ENCODE results near the gene TTLL11. TPM values are rescaled to one million over a fixed set of nuclear protein-coding genes. Genes with fewer than 3 reads are reported as not detected.
A peak's percentile ranks its signal among the peaks of the same experiment; 100 is the strongest.

Gene TTLL11
- total RNA-seq, 1 experiment from 2014 or later = 1.5 TPM

DNA sequence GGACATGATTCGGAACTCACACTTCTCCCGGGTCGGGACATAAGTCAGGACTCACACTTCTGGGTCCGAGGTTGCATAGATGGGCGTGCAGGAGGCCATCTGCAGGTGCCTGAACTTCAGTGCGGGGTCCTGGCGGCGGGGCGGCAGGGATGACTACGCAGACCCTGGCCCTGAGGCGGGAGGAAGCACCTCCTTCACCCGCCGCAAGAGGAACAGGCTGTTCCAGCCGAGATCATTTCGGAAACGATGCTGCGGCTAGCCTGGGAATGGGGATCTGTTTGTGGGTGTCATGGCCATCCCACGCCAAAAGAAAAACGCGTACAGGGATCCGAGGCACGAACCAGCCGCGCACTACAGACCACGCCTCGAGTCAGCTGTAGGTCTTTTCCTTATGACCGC is 196.6 kb downstream of the TTLL11 start:
- H2BK12ac ChIP-seq (ENCODE audit: insufficient read length, low read depth, low read length) = no peak overlapping the region
- H4K5ac ChIP-seq (ENCODE audit: insufficient read length, low read depth, low read length) = no peak overlapping the region
- no peak overlapping the region for H3K4me2 ChIP-seq (ENCODE audit: insufficient read depth, insufficient read length, low read length)
- no peak overlapping the region for H3T11ph ChIP-seq (ENCODE audit: low read length)
- TF ChIP-seq, protein P1, sequence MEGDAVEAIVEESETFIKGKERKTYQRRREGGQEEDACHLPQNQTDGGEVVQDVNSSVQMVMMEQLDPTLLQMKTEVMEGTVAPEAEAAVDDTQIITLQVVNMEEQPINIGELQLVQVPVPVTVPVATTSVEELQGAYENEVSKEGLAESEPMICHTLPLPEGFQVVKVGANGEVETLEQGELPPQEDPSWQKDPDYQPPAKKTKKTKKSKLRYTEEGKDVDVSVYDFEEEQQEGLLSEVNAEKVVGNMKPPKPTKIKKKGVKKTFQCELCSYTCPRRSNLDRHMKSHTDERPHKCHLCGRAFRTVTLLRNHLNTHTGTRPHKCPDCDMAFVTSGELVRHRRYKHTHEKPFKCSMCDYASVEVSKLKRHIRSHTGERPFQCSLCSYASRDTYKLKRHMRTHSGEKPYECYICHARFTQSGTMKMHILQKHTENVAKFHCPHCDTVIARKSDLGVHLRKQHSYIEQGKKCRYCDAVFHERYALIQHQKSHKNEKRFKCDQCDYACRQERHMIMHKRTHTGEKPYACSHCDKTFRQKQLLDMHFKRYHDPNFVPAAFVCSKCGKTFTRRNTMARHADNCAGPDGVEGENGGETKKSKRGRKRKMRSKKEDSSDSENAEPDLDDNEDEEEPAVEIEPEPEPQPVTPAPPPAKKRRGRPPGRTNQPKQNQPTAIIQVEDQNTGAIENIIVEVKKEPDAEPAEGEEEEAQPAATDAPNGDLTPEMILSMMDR (conservative IDR thresholded peaks at IDR 0.05) = no peak
- no peak overlapping the region for H3K23ac ChIP-seq (ENCODE audit: insufficient read length, low read depth, low read length)
- no peak overlapping the region for H2BK20ac ChIP-seq (ENCODE audit: low read depth, low read length, poor library complexity, severe bottlenecking)
- no peak overlapping the region for H3K18ac ChIP-seq (ENCODE audit: insufficient read length, low read depth, low read length)
- no peaks in the 10 kb centered on the region for H3K79me2 ChIP-seq (ENCODE audit: insufficient read depth, low read length)
- H3K4ac ChIP-seq (ENCODE audit: low read depth, low read length) = no peak overlapping the region
- Mint-ChIP-seq H3K36me3 (ENCODE audit: insufficient read depth in 1 of 3, low read depth in 3 of 3) (0 out of 7 replicates have a peak, but pooled peaks cover 0 to 5% (median 0%) of the 10 kb centered on the region in 3 experiments), H3K4me3 (no peak overlapping the region), H3K4me1 (peaks cover under 1 to 2% of the 10 kb centered on the region in 2 experiments; a peak in 2 of 4 replicates), H3K27ac (peak overlapping the region in 1 of 3 experiments; percentile 54; a peak in 2 of 7 replicates), H3K9me3 (peaks cover 7 to 8% of the 10 kb centered on the region in 2 experiments; a peak in 4 of 5 replicates), H3K27me3 (ENCODE audit: low read depth) (peaks cover 5% of the 10 kb centered on the region; the same call in 1 of the 2 replicates)
- no peak overlapping the region for H4K91ac ChIP-seq (ENCODE audit: insufficient read length, low read depth, low read length)
- H3K23me2 ChIP-seq (ENCODE audit: insufficient read length, low read depth, low read length, poor library complexity, severe bottlenecking) = no peaks in the 10 kb centered on the region
- H3K9ac ChIP-seq (ENCODE audit: extremely low read depth, insufficient read length, low read length) = no peak overlapping the region
- WGBS (ENCODE audit: extremely low coverage, insufficient read length, low lambda C conversion rate) = no CpG with 5 or more reads among the region's 27 CpGs
- H2BK120ac ChIP-seq (ENCODE audit: low read depth, low read length, poor library complexity, severe bottlenecking) = no peak overlapping the region
- no peaks in the 10 kb centered on the region for H3K27me3 ChIP-seq (ENCODE audit: insufficient read depth, low read length)
- H4K8ac ChIP-seq (replicated peaks; ENCODE audit: insufficient read length, low read depth, low read length) = no peak overlapping the region
- DNase-seq = peak; percentile 45
- no peaks in the 10 kb centered on the region for H4K20me1 ChIP-seq (ENCODE audit: control insufficient read depth, insufficient read depth, insufficient read length)
- no peaks in the 10 kb centered on the region for H3K4me1 ChIP-seq (ENCODE audit: insufficient read depth, low read length)
- H2BK15ac ChIP-seq (ENCODE audit: low read depth, low read length) = no peak overlapping the region
- no peaks in the 10 kb centered on the region for H3K79me1 ChIP-seq (ENCODE audit: insufficient read depth, low read depth, low read length, poor library complexity, severe bottlenecking)
- no peak overlapping the region; the same call in 1 of the 2 replicates for H3K14ac ChIP-seq (ENCODE audit: insufficient read depth, low read length)
- no peak overlapping the region for H3K27ac ChIP-seq (ENCODE audit: insufficient read length, low read depth, low read length)
- H2BK5ac ChIP-seq (ENCODE audit: insufficient read length, low read length) = no peak overlapping the region
- no peak overlapping the region for H3K56ac ChIP-seq (ENCODE audit: insufficient read length, low read depth, low read length)
- H2AK5ac ChIP-seq (ENCODE audit: insufficient read length, low read length) = no peak overlapping the region
- H2AFZ ChIP-seq (ENCODE audit: low read length) = no peak overlapping the region
- H3K9me3 ChIP-seq (ENCODE audit: control insufficient read depth, low read depth, low read length) = no peaks in the 10 kb centered on the region

Measured in H9 (cell line).